Choroid plexus epithelial cell (primary cell): ENCODE results near the gene SNAP29.
A peak's percentile ranks its signal among the peaks of the same experiment; 100 is the strongest.
"Not testable (repeated sequence)": the region's sequence is repeated elsewhere in the genome, so short reads cannot be mapped to it uniquely, and the experiment has no call there.

ENCODE experiments used
- DNase-seq: peaks from one replicate; pipeline ENCODE4 v3.0.0-alpha.2; 2010; ENCODE audit warnings: low read depth
- H3K4me3 ChIP-seq: 2 replicates; pipeline ENCODE4 v1.5.1; 2011; ENCODE audit warnings: low read depth, mild to moderate bottlenecking, control low read depth, low read length, moderate library complexity
- TF ChIP-seq, protein P1 (sequence below): conservative IDR thresholded peaks from 2 replicates; pipeline ENCODE4 v1.5.1; 2011; ENCODE audit warnings: low read depth, mild to moderate bottlenecking, control low read depth, inconsistent platforms, low read length, moderate library complexity

The SNAP29 gene

DNA sequence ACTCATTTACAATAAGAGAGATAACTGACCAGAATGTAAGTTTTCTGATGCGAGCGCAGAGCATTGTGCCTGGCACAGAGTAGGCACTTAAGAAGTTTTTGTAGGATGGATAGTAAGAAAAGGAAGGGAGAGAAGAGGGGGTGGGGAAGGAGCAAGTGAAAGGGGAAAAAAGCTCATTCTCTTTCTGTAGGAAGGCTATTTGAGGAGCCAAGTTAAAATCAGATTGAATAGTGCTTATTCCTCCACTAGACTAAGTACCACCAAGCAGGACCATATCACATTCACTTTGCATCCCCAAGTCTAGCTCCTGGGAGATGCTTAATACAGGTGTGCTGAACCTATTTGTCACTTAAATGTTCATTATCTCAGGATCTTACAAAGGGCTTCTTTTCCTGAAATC lies 44.3 kb downstream of the SNAP29 start:
- TF ChIP-seq, protein P1, sequence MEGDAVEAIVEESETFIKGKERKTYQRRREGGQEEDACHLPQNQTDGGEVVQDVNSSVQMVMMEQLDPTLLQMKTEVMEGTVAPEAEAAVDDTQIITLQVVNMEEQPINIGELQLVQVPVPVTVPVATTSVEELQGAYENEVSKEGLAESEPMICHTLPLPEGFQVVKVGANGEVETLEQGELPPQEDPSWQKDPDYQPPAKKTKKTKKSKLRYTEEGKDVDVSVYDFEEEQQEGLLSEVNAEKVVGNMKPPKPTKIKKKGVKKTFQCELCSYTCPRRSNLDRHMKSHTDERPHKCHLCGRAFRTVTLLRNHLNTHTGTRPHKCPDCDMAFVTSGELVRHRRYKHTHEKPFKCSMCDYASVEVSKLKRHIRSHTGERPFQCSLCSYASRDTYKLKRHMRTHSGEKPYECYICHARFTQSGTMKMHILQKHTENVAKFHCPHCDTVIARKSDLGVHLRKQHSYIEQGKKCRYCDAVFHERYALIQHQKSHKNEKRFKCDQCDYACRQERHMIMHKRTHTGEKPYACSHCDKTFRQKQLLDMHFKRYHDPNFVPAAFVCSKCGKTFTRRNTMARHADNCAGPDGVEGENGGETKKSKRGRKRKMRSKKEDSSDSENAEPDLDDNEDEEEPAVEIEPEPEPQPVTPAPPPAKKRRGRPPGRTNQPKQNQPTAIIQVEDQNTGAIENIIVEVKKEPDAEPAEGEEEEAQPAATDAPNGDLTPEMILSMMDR = no peak
- H3K4me3 ChIP-seq = no peak overlapping the region
- DNase-seq = no peak

DNA sequence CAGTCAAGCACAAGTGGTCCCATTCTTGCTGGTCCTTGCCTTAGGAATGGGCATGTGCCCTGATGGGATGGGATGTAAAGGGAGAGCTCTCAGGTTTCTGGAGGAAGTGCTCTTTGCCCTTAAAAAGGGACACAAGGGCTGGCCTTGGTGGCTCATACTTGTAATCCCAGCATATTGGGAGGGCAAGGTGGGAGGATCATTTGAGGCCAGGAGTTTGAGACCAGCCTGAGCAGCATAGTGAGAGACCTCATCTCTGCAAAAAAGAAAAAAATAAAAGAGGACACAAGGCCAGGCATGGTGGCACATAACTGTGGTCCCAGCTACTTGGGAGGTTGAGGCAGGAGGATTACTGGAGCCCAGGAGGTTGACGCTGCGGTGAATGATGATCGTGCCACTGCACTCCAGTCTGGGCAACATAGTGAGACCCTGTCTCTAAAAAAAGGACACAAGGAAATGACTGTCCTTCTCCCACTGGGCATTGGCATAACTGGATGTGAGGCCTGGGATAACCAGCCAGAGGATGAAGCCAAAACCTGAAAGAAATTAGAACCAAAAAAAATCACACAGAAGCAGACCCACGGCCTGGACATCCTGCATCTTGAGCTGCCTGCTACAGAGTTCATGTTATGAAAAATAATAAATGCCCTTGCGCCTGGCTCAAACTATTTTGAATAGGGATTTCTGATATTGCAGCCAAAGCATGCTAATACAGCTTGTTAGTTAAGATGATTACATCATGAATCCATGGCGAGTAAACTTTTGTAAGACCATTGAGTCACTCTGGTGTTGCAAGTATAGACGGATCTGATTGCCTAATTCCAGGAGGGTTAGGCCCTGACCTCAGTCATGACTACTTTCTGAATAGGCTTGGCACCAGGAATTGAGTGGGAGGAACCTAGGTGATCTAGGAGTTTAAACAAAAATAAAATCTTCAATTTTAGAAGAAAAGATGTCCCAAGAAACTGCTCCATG lies 45.5 kb downstream of the SNAP29 start:
- TF ChIP-seq, protein P1 = no peak
- DNase-seq = peak; percentile 98
- H3K4me3 ChIP-seq = no peak overlapping the region

DNA sequence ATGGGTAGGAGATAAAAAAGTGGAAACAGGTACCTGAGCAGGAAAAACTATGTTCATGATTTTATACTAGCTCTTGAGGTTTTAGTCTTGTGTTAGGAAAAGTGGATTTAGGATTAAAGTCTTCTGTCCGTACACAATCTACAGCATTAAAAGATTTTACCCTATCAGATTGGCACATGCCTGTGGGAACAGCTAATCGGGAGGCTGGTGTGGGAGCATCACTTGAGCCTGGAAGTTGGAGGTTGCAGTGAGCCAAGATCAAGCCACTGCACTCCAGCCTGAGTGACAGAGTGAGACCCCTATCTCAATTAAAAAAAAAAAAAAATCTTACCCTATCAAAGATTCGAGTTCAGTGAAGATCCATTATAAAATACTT lies 46.2 kb downstream of the SNAP29 start:
- DNase-seq = no peak
- TF ChIP-seq, protein P1 = no peak
- H3K4me3 ChIP-seq = no peak overlapping the region

DNA sequence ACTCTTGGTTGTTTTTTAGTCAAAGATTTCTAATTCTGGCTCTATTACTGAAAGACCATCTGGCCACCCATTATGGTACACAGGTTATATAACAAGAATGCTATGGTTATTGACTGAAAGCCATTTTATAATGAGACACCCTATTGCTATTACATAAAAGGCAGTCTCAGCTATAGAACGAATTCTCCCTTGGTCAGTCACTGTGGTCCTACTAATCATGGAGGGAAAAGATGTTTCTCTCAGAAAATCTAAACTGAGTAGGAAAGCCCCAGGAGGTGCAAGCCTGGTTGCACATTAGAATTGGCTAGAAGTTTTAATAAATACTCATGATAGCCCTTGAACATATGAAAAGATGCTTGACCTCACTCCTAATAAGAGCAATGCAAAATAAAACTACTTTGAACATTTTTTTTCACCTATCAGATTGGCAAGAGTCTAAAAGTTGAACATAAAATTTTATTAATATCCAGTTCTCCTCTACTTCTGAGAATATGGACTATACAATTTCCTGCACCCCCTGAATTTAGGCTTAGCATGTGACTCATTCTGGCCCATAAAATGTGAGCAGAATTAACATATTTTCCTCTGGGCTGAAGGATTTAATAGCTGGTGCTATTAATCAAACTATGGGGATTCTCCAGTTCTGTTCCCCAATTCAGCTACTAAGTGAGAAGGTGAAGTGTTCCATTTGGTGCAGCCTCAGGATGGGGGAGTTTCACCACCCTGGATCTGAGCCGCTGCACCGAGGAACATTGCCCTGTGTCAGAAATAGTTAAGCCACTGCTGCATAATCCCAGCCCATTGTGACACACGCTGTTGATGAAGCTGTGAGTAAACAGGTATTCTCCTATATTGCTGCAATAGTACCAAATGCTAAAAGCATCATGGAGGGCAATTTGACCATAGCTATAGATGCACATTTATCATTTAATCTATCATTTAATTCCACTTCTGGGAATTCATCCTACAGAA lies 46.9 kb downstream of the SNAP29 start:
- TF ChIP-seq, protein P1 = no peak
- H3K4me3 ChIP-seq = no peak overlapping the region
- no peak for DNase-seq

DNA sequence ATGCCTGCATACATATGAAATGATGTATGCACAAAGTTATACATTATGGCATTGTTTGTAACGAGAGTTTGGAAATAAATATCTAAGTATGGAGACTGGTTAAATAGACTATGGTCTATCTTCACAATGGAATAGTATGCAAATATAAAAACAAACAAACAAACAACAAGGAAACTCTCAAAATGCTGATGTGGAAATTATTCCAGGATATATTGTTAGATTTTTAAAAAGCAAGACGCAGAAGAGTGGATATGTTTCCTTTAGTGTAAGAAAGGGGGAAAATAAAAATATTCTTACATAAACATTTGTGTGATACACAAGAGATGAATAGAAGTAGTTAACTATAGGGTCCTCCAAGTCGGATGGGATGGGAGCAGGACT lies 47.6 kb downstream of the SNAP29 start:
- no peak for DNase-seq
- TF ChIP-seq, protein P1 = no peak
- H3K4me3 ChIP-seq = no peak overlapping the region

DNA sequence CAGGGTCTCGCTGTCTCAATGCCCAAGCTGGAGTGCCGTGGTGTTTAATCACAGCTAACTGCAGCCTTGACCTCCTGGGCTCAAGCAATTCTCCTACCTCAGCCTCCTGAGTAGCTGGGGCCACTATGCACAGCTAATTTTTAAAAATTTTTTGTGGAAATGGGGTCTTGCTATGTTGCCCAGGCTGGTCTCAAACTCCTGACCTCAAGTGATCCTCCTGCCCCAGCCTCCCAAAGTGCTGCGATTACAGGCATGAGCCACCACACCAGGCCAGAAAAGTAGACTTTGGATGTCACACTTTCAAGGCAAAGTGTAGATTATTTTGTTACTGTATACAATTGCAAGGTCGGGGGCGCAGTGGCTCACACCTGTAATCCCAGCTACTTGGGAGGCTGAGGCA lies 49.9 kb downstream of the SNAP29 start:
- H3K4me3 ChIP-seq, DNase-seq: not testable (repeated sequence)
